ENCODE measurements around the gene CCND3.

CCND3 gene

DNA sequence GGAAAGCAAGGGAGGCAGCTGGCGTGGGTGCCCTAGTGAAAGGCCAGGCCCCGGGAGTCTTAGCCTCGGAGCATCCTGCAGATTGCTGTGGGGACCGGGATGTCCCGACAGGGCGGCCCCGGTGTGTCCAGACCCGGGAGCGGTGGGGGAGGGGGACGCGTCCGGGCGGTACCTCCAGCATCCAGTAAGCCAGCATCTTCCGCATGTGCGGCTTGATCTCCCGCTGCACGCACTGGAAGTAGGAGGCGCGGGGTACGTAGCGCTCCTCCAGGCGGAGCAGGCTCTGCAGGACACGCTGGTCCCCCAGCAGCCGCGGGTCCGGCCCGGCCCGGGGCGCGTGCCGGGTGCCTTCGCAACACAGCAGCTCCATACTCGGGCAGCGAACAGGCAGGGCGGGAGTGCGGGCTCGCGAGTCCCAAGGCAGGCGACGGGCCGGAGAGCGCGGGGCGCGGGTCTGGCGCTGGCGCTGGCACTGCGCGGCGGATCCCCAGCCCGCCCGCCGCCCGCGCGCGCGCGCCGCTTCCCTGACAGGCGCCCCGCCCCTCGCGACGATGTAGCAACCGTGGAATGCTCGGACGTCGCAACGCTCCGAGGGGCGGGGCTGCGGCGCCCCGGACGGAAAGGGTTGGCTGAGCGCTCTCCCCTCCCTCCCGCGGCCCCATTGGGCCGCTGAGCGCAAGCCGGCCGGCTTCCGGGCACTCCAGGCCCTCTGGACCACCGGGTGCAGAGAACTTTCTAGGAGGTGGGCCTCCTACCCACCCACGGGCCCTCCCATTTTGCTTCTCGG lies at the start of gene CCND3:
Gene CCND3, minus strand, starts transcription at position 529 of the 787 bp plus-strand sequence. Its CDS starts 159 bp downstream, at position 370.
- peak; percentile 89 for DNase-seq (ENCODE audit: low spot score)

DNA sequence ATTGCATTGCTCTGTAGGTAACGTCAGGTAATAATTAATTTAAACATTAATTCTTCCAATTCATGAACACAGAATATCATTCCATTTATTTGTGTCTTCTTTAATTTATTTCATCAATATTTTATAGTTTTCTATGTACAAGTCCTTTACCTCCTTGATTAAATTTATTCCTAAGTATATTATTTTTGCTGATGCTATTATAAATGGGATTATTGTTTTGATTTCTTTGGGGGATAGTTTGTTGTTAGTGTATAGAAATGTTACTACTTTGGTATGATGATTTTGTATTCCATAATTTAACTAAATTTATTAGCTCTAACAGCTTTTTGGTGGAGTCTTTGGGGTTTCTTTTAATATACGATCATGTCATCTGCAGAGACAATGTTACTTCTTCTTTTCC lies 44.7 kb upstream of the CCND3 start:
- DNase-seq (ENCODE audit: low spot score): no peak

GRCh38 chr6:41984623-41985022 lies 43.0 kb upstream of the CCND3 start:
- no peak for DNase-seq (ENCODE audit: low spot score)

DNA sequence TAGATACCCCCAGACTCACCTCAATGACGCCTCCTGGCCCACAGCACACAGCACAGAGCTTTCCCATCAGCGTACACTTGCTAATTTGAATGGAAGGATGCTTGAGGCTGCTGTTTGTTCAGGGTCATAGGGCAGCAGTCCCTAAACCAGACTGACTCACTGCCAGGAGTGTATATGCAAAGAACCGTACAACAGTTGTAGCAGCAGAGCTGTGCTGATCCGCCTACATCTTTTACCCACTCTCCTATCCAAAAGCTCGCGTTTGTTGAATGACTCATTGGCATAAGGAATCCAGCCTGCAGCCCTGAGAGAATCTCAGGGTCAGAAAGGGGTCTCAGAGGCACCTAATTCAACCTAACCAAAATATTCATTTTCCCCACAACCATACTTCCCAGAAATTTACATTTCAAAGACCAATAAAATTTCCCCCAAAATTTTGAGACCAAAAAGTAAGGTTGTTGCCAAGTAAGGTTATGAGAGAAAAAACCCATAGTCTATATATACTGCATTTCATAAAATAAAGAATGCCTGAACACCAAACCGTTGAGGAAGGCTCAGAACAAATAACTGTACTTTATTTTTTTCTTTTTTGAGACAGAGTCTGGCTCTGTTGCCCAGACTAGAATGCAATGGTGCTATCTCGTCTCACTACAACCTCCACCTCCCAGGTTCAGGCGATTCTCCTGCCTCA lies 35.3 kb upstream of the CCND3 start:
- peak; percentile 43 for DNase-seq (ENCODE audit: low spot score)

- DNase-seq (ENCODE audit: low spot score): no peak
Observed at GRCh38 chr6:41975276-41975675, 33.7 kb upstream of the CCND3 start.

DNA sequence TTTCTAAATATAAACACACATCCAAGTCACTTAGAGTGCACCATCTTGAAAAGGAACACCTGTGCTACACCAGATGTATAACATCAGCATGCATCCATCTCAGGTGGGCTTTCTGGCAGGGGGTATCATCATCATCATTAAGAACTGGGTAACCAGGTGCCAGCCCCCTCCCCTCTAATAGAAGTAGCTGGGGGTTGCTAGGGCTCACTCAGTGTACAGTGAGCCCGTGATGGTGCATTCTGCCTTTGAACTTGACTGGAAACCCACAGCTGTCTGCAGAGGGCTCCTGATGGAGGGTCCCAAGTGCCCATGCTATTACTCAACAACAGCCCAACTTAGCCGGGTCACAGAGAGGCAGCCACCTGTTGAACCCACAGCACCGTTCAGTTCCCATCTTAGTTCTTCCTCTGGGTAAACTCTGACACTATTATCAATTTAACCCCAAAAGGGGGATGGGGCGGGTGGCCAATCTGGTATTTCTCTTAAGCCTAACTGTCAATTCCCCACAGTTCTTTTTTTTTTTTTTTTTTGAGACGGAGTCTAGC lies 32.7 kb upstream of the CCND3 start:
- DNase-seq (ENCODE audit: low spot score): peak; percentile 71

DNA sequence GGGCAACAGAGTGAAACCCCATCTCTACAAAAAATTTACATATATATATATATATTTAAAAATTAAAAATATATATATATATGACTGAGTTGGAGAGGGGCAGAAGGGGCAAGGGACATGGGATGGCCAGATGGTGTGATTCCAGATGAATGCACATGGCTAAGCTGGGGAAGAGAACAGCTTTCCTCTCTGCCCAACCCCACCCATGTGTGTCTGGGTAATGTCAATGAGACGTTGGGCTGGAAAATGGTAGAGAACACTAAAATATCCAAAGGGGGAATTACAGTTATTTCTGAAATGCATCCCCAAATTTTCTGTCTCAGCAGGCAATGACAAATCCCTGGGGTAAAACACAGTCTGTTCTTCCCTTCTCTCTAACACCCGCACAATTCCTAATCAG lies 31.2 kb upstream of the CCND3 start:
- DNase-seq (ENCODE audit: low spot score): no peak

DNA sequence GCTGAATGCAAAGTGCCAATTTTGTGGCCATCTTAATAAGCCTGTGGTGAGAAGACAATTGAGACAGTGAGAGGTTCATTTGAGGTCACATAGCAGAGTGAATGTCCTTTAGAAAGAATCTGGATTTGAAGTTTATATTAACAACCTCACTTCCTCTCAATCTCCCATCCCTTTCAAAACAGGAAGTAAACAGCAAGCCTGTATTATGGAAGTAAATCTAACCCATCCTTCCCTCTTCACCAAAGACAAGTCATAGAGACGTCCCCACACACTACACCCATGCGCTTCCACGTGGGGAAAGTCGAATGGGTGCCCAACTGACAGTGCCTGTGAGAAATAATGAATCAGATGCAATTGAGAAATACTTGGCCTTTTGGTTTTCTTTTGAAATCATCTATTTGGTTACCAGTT lies 28.8 kb upstream of the CCND3 start:
- DNase-seq (ENCODE audit: low spot score): no peak

GRCh38 chr6:41967312-41968287 lies 26.0 kb upstream of the CCND3 start:
- no peak for DNase-seq (ENCODE audit: low spot score)

DNA sequence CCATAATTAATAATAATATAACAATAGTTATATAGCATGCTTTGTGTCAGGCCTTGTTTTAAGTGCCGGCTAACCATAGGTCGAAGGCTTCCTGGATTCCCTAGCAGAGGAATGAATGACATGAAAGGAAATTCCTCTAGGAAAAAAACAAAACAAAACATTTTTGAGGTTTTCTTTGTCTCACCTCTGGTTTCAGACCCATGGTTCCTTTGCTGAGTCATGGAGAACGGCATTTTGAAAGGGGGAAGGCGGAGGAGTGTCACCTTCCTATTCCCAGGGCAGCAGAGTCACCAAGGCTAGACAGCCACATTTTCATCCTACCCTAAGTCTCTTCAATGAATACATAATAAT lies 25.3 kb upstream of the CCND3 start:
- DNase-seq (ENCODE audit: low spot score): no peak

DNA sequence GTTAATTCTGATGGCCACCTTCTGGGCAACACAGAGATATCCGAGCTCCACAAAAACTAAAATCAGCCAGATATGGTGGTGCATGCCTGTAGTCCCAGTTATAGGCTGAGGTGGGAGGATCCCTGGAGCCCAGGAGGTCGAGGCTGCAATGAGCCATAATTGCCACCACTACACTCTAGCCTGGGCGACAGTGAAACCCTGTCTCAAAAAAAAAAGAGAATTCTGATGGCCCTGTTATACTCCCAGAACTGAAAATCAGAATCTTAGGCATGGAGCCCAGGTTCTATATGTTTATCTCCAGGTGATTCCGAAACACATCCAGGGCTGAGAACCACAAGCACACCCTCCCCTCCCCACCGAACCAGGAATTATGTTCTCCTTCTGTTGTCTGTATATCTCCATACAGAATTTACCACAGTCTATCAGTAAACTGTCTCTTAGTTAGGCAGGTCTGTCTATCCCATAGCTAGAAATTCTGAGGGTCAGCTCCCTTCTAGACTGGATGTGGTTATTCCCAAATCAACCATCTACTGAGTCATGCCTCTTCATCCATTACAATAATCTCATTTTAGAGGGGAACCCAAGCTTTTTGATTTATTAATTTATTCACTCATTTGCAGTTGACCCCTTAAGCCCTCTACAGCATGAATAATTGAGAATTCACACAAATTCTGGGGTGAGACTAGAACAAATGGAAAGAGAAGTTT lies 24.8 kb upstream of the CCND3 start:
- no peak for DNase-seq (ENCODE audit: low spot score)

GRCh38 chr6:41965429-41966213 lies 24.0 kb upstream of the CCND3 start:
- DNase-seq (ENCODE audit: low spot score): no peak

DNA sequence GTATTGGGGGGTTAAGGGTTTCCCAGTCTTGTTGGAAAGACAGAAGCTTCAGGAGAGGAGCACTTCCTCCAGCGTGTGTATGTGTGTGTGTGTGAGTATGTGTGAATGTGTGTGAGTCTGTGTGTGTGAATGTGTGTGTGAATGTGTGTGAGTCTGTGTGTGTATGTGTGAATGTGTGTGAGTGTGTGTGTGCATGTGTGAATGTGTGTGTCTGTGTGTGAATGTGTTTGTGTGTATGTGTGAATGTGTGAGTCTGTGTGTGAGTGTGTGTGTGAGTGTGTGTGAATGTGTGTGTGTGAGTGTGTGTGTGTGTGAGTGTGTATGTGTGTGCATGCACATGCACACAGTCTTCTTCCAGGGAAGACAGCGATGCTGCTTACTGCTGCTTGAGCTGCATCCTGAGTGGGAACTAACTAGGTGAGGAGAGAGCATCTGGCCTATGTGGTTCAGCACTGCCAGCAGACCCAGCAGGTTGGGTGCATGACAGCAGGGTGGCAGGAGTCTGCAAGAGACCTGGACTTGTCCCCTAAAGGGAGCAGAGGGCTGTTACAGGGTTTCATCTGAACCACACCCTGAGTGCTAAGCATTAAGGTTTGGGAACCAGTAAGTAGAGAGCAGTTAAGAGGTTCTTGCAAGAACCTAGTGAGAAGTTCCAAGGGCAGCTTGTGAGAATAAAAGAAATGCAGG lies 22.7 kb upstream of the CCND3 start:
- DNase-seq (ENCODE audit: low spot score): no peak

DNA sequence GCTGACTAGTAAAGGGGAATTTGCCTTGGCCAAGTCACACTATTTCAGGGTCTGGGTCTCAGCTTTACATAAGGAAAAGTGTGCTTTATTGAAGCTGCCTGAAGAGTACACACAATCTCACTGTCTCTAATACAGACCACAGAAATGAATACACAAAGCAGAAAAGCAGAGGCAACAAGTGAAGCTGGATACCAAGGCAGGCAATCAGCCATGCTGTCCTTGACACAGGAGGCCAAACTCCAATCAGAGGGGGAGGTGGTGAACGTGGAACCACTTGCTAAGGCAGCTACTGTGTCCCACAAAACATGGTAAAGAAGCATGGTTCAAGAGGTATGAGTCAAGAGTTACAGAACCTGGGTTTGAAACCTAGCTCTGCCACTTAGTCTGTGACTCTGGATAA lies 21.8 kb upstream of the CCND3 start:
- DNase-seq (ENCODE audit: low spot score): no peak

GRCh38 chr6:41960028-41960427 lies 18.4 kb upstream of the CCND3 start:
- no peak for DNase-seq (ENCODE audit: low spot score)

- no peak for DNase-seq (ENCODE audit: low spot score)
Observed at GRCh38 chr6:41958022-41958856, 16.6 kb upstream of the CCND3 start.

DNA sequence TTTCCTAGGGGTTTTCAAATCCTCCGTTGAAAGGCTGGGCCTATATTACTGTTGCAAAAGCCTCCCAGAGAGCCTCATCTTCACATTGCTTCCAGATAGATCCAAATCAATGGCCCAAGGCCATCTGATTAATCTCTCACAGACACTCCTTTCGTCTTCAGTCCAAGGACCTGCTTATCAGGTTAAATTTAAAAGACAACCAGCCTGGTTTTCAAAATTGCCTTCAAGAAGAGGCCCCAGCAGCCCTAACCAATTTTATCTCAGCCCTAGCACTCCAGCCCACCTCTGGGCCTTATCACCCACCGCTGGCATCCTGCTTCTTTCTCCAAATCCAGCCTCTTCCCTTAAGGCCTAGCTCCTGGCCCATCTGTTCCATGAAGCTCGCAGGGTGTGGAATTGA lies 15.5 kb upstream of the CCND3 start:
- no peak for DNase-seq (ENCODE audit: low spot score)

DNA sequence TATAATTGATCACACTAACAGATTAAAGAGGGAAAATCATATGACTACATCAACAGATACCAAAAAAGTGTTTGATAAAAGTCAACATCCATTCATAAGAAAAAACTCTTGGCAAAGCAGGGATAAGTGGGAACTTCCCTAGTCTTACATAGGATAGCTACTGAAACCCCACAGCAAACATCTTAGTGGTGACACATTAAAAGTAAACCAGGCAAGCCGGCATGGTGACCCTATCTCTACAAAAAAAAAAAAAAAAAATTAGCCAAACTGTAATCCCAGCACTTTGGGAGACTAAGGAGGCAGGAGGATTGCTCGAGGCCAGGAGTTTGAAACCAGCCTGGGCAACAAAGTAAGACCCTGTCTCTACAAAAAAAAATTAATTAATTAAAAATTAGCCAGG lies 13.8 kb upstream of the CCND3 start:
- DNase-seq (ENCODE audit: low spot score): no peak

DNA sequence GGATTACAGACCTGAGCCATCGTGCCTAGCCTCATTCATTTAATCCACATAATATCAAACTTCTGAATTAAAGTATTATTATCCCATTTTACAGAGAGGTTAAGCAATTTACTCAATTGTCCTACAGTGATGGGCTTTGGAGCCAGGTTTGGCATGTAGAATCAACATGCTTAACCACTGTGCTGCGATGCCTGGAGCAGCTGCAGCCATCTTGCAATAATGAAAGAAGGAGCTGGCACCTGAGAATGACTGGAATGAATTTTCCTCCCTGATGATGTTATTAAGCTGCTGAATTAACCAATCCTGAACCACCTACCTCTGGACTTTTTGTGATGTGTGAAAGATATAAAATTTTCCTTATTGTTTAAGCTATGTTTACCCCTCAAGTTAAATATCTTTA lies 13.1 kb upstream of the CCND3 start:
- no peak for DNase-seq (ENCODE audit: low spot score)
